A549 (cell line): ENCODE data around the gene NPC1L1. TPM values are rescaled to one million over a fixed set of nuclear protein-coding genes. Genes with fewer than 3 reads are reported as not detected.

Experiments used
- ATAC-seq, 2 experiments: fragments of 200-7000 bp in 1 of 2; fragments of >200 bp in 1 of 2; cut with Nextera tagmentation in 1 of 2; cut with Tn5 transposase in 1 of 2; 3 replicates each; pipeline versions ENCODE4 v1.8.0 to v1.9.1; 2018 to 2020; ENCODE audit warnings: mild to moderate bottlenecking in 1 of 2, moderate library complexity in 1 of 2
- CTCF ChIA-PET: fragments of 300-600 bp; sonication (Branson Sonifier 250); formaldehyde crosslinking; extraction: SDS; loops from one replicate; lab custom pipeline; 2021; ENCODE audit warnings: antibody characterized with exemption, inconsistent platforms; lab: Yijun Ruan, JAX
- POLR2A ChIA-PET: fragments of 350-600 bp; formaldehyde crosslinking; extraction: SDS; loops from one replicate; lab custom pipeline; 2021; ENCODE audit warnings: antibody characterized with exemption, inconsistent platforms; lab: Yijun Ruan, JAX
- DNase-seq, 2 experiments: peaks; one replicate each; pipeline versions ENCODE4 v3.0.0 to v3.0.0-alpha.2; 2011 to 2016; ENCODE audit warnings: low read depth in 1 of 2, low spot score in 1 of 2
- FAIRE-seq: peaks from 2 replicates; lab custom pipeline; 2011; peaks lifted over from hg19 to GRCh38; lab: Jason Lieb, UNC
- H3K27ac ChIP-seq, 2 experiments: fragments of >200 bp; sonication (Bioruptor Twin); formaldehyde crosslinking; 3 replicates each; pipeline ENCODE4 v1.5.1; 2016 to 2017
- H3K4me1 ChIP-seq: fragments of >200 bp; sonication (Bioruptor Twin); formaldehyde crosslinking; 3 replicates; pipeline ENCODE4 v1.6.1; 2016
- H3K4me2 ChIP-seq: fragments of >200 bp; sonication (Bioruptor Twin); formaldehyde crosslinking; 3 replicates; pipeline ENCODE4 v1.6.1; 2016
- H3K4me3 ChIP-seq: fragments of >200 bp; sonication (Bioruptor Twin); formaldehyde crosslinking; 3 replicates; pipeline ENCODE4 v1.5.1; 2016
- H3K9me3 ChIP-seq: fragments of >200 bp; sonication (Bioruptor Twin); formaldehyde crosslinking; 3 replicates; pipeline ENCODE4 v1.6.1; 2016
- ATOH8 ChIP-seq: fragments of 250-450 bp; sonication (Bioruptor Pico); IDR thresholded peaks from 2 replicates; pipeline ENCODE4 v1.5.0; 2020; ENCODE audit warnings: low read depth, mild to moderate bottlenecking, moderate library complexity
- BHLHE40 ChIP-seq: IDR thresholded peaks from 2 replicates; pipeline ENCODE4 v1.6.1; 2012; ENCODE audit warnings: low read depth, low read length, inconsistent platforms
- CBX2 ChIP-seq: fragments of 200-600 bp; sonication (generic); IDR thresholded peaks from 2 replicates; pipeline ENCODE4 v1.6.1; 2016; ENCODE audit warnings: low read depth, mild to moderate bottlenecking, borderline replicate concordance
- CBX8 ChIP-seq: fragments of 200-600 bp; sonication (generic); IDR thresholded peaks from 2 replicates; pipeline ENCODE4 v1.6.1; 2016
- EHMT2 ChIP-seq: fragments of 200-600 bp; sonication (generic); IDR thresholded peaks from 2 replicates; pipeline ENCODE4 v1.6.1; 2016; ENCODE audit warnings: antibody characterized with exemption, low read depth, mild to moderate bottlenecking, moderate library complexity
- ELK1 ChIP-seq: fragments of 150-350 bp; IDR thresholded peaks from 2 replicates; pipeline ENCODE4 v1.6.1; 2014; ENCODE audit warnings: low read depth, mild to moderate bottlenecking, low read length
- ESRRA ChIP-seq: fragments of 150-350 bp; IDR thresholded peaks from 2 replicates; pipeline ENCODE4 v1.6.1; 2014; ENCODE audit warnings: mild to moderate bottlenecking, low read length, borderline replicate concordance
- FOSB ChIP-seq: fragments of 250-450 bp; sonication (Bioruptor Pico); IDR thresholded peaks from 2 replicates; pipeline ENCODE4 v1.5.0; 2020; ENCODE audit warnings: mild to moderate bottlenecking, moderate library complexity
- FOSL2 ChIP-seq, 2 experiments: fragments of 450-650 bp in 1 of 2; fragments of >200 bp in 1 of 2; sonication (Bioruptor Twin) in 1 of 2; formaldehyde crosslinking; IDR thresholded peaks; 2 replicates each; pipeline versions ENCODE4 v1.5.0 to v1.6.1; 2016 to 2020; ENCODE audit warnings: mild to moderate bottlenecking in 1 of 2, moderate library complexity in 1 of 2
- HDAC2 ChIP-seq: fragments of 200-600 bp; sonication (generic); IDR thresholded peaks from 2 replicates; pipeline ENCODE4 v1.6.1; 2016
- HEYL ChIP-seq: fragments of 250-450 bp; sonication (Bioruptor Pico); IDR thresholded peaks from 2 replicates; pipeline ENCODE4 v1.8.0; 2021; ENCODE audit warnings: mild to moderate bottlenecking, moderate library complexity
- HOXA7 ChIP-seq: fragments of 250-450 bp; sonication (Bioruptor Pico); IDR thresholded peaks from 2 replicates; pipeline ENCODE4 v1.5.0; 2020; ENCODE audit warnings: mild to moderate bottlenecking, moderate library complexity
- HOXB13 ChIP-seq: fragments of 250-450 bp; sonication (Bioruptor Pico); IDR thresholded peaks from 2 replicates; pipeline ENCODE4 v1.5.0; 2020; ENCODE audit warnings: low read depth, mild to moderate bottlenecking, moderate library complexity
- HOXB5 ChIP-seq: fragments of 250-450 bp; sonication (Bioruptor Pico); IDR thresholded peaks from 2 replicates; pipeline ENCODE4 v1.5.0; 2020; ENCODE audit warnings: mild to moderate bottlenecking, moderate library complexity
- JUN ChIP-seq, 2 experiments: fragments of >200 bp; sonication (Bioruptor Twin); formaldehyde crosslinking; IDR thresholded peaks; 2 replicates in 1 of 2; 3 replicates in 1 of 2; pipeline ENCODE4 v1.6.1; 2016 to 2017
- KDM5A ChIP-seq: fragments of 200-600 bp; sonication (generic); IDR thresholded peaks from 2 replicates; pipeline ENCODE4 v1.6.1; 2016; ENCODE audit warnings: antibody characterized with exemption, mild to moderate bottlenecking
- MAFK ChIP-seq: fragments of 450-650 bp; IDR thresholded peaks from 2 replicates; pipeline ENCODE4 v1.6.1; 2014; ENCODE audit not compliant: partially characterized antibody
- NFE2L2 ChIP-seq: fragments of 150-350 bp; conservative IDR thresholded peaks from 2 replicates; pipeline ENCODE4 v1.6.1; 2014; ENCODE audit warnings: low read length
- NR3C1 ChIP-seq: fragments of >200 bp; sonication (Bioruptor Twin); formaldehyde crosslinking; IDR thresholded peaks from 3 replicates; pipeline ENCODE4 v1.6.1; 2017
- PBX3 ChIP-seq: IDR thresholded peaks from 2 replicates; pipeline ENCODE4 v1.6.1; 2012
- PHF8 ChIP-seq: fragments of 200-600 bp; sonication (generic); IDR thresholded peaks from 2 replicates; pipeline ENCODE4 v1.6.1; 2016; ENCODE audit warnings: low read depth, mild to moderate bottlenecking, antibody characterized with exemption, moderate library complexity, borderline replicate concordance
- POLR2A ChIP-seq: IDR thresholded peaks from 2 replicates; pipeline ENCODE4 v1.6.1; 2012; ENCODE audit warnings: mild to moderate bottlenecking, low read length
- RAD21 ChIP-seq, 2 experiments: fragments of >200 bp in 1 of 2; sonication (Bioruptor Twin) in 1 of 2; formaldehyde crosslinking in 1 of 2; IDR thresholded peaks in 1 of 2; conservative IDR thresholded peaks in 1 of 2; 2 replicates in 1 of 2; 3 replicates in 1 of 2; pipeline ENCODE4 v1.6.1; 2012 to 2018; ENCODE audit warnings: inconsistent platforms in 1 of 2
- RARB ChIP-seq: fragments of 250-450 bp; sonication (Bioruptor Pico); IDR thresholded peaks from 2 replicates; pipeline ENCODE4 v1.8.0; 2021; ENCODE audit warnings: mild to moderate bottlenecking, moderate library complexity
- SMC3 ChIP-seq: fragments of >200 bp; sonication (Bioruptor Twin); formaldehyde crosslinking; IDR thresholded peaks from 3 replicates; pipeline ENCODE4 v1.6.1; 2018; ENCODE audit warnings: inconsistent platforms
- TP53 ChIP-seq: fragments of 250-450 bp; sonication (Bioruptor Pico); IDR thresholded peaks from 2 replicates; pipeline ENCODE4 v1.5.0; 2021; ENCODE audit warnings: mild to moderate bottlenecking, moderate library complexity
- ZFP36 ChIP-seq: fragments of 450-650 bp; IDR thresholded peaks from 2 replicates; pipeline ENCODE4 v1.6.1; 2014; ENCODE audit warnings: borderline replicate concordance; ENCODE audit not compliant: partially characterized antibody
- ZSCAN20 ChIP-seq: fragments of 250-450 bp; sonication (Bioruptor Pico); IDR thresholded peaks from 2 replicates; pipeline ENCODE4 v1.8.0; 2022; ENCODE audit warnings: mild to moderate bottlenecking, moderate library complexity
- WGBS: methylation state at CpG from one replicate; pipeline ENCODE4 v1.1.6; 2017; ENCODE audit errors: missing lambda C conversion rate; 5-methylcytosine and 5-hydroxymethylcytosine counted together
- polyA plus RNA-seq, 4 experiments: library from polyadenylated mRNA; depleted of rRNA in 3 of 4; stranded (reverse); fragments of >200 nt; fragmentation: RNase III in 1 of 4; extraction: RNeasy Plus Mini Kit Qiagen cat#74134 plus additional on column Dnase treatment in 1 of 4; gene quantifications; 2 replicates in 3 of 4; 3 replicates in 1 of 4; pipeline ENCODE4 v1.2.3, GENCODE V29; 2011 to 2017
- TF ChIP-seq, protein P1 (sequence below): IDR thresholded peaks from 2 replicates; pipeline ENCODE4 v1.6.1; 2012; ENCODE audit warnings: low read depth, borderline replicate concordance
- TF ChIP-seq, protein P2 (sequence below): fragments of >200 bp; sonication (Bioruptor Twin); formaldehyde crosslinking; IDR thresholded peaks from 2 replicates; pipeline ENCODE4 v1.6.1; 2016
- TF ChIP-seq, protein P3 (sequence below): fragments of >200 bp; sonication (Bioruptor Twin); formaldehyde crosslinking; IDR thresholded peaks from 3 replicates; pipeline ENCODE4 v1.6.1; 2016

The NPC1L1 gene
- polyA plus RNA-seq, 2 of the 4 experiments (the other 2 are of a cell fraction) = 0.04 to 0.06 TPM

DNA sequence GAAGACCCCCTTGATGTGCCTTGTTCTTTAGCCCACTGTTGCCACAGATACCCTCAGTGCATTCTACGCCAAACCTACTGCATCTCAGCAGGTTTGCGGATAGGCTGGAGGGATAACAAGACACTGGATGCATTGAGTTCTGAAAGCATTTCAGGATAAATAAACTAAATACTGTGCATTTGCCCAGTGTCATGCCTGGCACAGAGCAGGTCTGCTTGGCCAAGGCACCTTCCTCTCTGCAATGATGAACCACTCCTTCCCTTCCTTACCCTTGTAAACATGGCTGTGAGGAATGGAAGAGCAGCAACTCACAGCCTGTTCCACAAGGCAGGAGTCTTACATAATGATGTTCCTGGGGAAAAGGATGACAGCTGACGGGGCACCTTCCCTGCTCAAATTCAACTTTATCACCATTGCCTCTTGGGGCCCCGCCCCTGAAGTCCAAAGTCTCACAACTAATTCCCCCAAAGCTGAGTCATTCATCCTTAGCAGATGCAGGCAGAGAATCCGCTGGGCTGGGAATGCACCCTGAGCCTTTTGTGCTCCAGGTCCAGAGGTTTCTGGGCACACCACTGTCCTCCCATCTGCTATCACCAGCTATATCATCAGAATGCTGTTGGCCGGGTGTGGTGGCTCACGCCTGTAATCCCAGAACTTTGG lies 21.0 kb upstream of the NPC1L1 start:
- TF ChIP-seq MAFK (peak; percentile 80), HDAC2 (no peak), HOXB13 (CRISPR knock-in tag) (0 out of 2 replicates have a peak, but pooled peaks have one; percentile 30), SMC3 (no peak), ZSCAN20 (CRISPR knock-in tag) (no peak), TP53 (CRISPR knock-in tag) (no peak), ELK1 (no peak), NR3C1 (no peak), HOXA7 (CRISPR knock-in tag) (no peak), ZFP36 (no peak), BHLHE40 (no peak), POLR2A (no peak), FOSB (CRISPR knock-in tag) (no peak), PHF8 (no peak), HEYL (CRISPR knock-in tag) (no peak), NFE2L2 (peak; percentile 31; the same call in 1 of the 2 replicates), FOSL2 (IDR thresholded peaks at IDR 0.05) (no peak), FOSL2 (CRISPR knock-in tag; IDR thresholded peaks at IDR 0.05) (peak; percentile 62), ESRRA (no peak), KDM5A (no peak), EHMT2 (no peak), JUN (IDR thresholded peaks at IDR 0.05) (no peak), CBX2 (no peak), PBX3 (0 out of 2 replicates have a peak, but pooled peaks have one; percentile 10), HOXB5 (no peak), CBX8 (no peak), RARB (CRISPR knock-in tag) (no peak), ATOH8 (CRISPR knock-in tag) (no peak), RAD21 (conservative IDR thresholded peaks at IDR 0.05 in 1 of 2, IDR thresholded peaks at IDR 0.05 in 1 of 2) (no peak)
- TF ChIP-seq, protein P1, sequence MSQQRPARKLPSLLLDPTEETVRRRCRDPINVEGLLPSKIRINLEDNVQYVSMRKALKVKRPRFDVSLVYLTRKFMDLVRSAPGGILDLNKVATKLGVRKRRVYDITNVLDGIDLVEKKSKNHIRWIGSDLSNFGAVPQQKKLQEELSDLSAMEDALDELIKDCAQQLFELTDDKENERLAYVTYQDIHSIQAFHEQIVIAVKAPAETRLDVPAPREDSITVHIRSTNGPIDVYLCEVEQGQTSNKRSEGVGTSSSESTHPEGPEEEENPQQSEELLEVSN = no peak
- TF ChIP-seq, protein P2, sequence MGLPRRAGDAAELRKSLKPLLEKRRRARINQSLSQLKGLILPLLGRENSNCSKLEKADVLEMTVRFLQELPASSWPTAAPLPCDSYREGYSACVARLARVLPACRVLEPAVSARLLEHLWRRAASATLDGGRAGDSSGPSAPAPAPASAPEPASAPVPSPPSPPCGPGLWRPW = no peak
- TF ChIP-seq, protein P3, sequence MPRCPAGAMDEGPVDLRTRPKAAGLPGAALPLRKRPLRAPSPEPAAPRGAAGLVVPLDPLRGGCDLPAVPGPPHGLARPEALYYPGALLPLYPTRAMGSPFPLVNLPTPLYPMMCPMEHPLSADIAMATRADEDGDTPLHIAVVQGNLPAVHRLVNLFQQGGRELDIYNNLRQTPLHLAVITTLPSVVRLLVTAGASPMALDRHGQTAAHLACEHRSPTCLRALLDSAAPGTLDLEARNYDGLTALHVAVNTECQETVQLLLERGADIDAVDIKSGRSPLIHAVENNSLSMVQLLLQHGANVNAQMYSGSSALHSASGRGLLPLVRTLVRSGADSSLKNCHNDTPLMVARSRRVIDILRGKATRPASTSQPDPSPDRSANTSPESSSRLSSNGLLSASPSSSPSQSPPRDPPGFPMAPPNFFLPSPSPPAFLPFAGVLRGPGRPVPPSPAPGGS = no peak
- ATAC-seq (peak; percentile 58 to 74), DNase-seq (peak; percentile 69 to 81), FAIRE-seq (no peak)
- WGBS = 39% methylated on average over 7 of the region's 7 CpGs
- peak overlapping the region; percentile 54 for H3K4me2 ChIP-seq
- H3K27ac ChIP-seq = peak overlapping the region; percentile 66 to 85
- peaks cover 25% of the 10 kb centered on the region for H3K4me1 ChIP-seq
- no peak overlapping the region for H3K4me3 ChIP-seq
- POLR2A ChIA-PET = interaction anchor here (1.5 kb wide), 1 partner anchor 71 kb away, joined by 3 read pairs; the partner anchor contains the start of gene NUDCD3
- CTCF ChIA-PET = interaction anchor here (0.6 to 1.0 kb wide), 2 partner anchors 320 to 433 kb away, joined by 3 read pairs; no protein-coding TSS in a partner anchor
- no peaks in the 10 kb centered on the region for H3K9me3 ChIP-seq
